ENCODE measurements around the gene HOXD9. TPM values are rescaled to one million over a fixed set of nuclear protein-coding genes. Genes with fewer than 3 reads are reported as not detected.

The HOXD9 gene
- polyA plus RNA-seq, 1 experiment, result 1.8 TPM

- POLR2A ChIA-PET, result interaction anchor here (0.5 kb wide), 1 partner anchor 523 kb away, joined by 5 read pairs; no protein-coding TSS in a partner anchor
- CTCF ChIA-PET, result interaction anchor here (0.6 to 9.3 kb wide), 14 partner anchors 11 to 1021 kb away, joined by 3 to 149 read pairs (median 5); no protein-coding TSS in a partner anchor
- no peak for DNase-seq (ENCODE audit: low read depth)
These were observed 5.9 kb downstream of the HOXD9 start for GRCh38 chr2:176128172-176128981.

DNA sequence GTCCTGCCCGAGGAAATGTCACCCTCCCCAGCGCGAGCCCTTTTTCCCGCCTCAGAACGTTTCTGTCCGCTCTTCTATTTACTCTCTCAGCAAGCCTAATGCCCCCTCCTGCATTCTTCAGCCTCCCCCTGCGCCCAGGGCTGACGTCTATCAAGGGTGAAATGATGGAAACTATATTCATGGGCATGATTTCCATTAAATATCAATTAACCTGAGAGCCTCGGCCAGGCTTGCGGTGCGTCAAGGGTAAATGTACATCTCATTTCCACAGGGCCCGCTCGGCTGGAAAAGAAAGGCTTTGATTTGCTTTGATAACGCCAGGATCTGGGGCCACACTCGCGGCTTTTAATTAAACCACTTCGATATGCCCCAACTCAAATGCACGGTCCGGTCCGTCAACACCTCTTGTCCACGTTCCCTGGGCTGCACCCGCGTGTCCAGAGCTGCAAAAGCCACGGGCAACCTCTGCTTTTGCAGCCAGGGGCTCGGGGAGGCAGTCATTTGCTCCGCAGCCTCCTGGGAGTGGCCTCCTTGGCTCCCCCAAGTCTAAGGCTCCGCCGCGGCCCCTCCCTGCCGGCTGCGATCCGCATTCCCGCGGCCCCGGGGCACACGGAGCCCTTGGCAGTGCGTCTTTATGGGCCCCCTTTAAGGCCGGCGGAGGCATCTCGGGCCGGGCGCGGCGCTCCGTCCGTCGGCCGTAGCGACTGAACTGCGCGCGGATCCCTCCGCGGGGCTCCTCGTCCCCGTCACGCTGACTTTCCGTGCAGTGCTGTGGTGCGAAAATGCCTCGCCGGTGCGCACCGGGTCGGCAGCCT is 6.7 kb downstream of the HOXD9 start, which contains the start of gene HOXD8:
HOXD8 (plus strand) TSS at position 724 of the 815 bp plus-strand sequence. CDS start 662 bp downstream, outside the sequence.
- H3K36me3 ChIP-seq (ENCODE audit: control insufficient read depth, insufficient read depth, low read length), result no peaks in the 10 kb centered on the region; the same call in 1 of the 2 replicates
- H3K27me3 ChIP-seq (ENCODE audit: control insufficient read depth, insufficient read depth, low read length), result peaks cover 33% of the 10 kb centered on the region
- ChIA-PET CTCF (interaction anchor here (1.3 to 9.3 kb wide), 6 partner anchors 11 to 524 kb away, joined by 3 to 149 read pairs (median 14); no protein-coding TSS in a partner anchor), POLR2A (no interaction called here)
- peak within 1 kb of the TSS; percentile 42 for H3K4me3 ChIP-seq (ENCODE audit: low read depth, low read length)
- TF ChIP-seq, protein P1, sequence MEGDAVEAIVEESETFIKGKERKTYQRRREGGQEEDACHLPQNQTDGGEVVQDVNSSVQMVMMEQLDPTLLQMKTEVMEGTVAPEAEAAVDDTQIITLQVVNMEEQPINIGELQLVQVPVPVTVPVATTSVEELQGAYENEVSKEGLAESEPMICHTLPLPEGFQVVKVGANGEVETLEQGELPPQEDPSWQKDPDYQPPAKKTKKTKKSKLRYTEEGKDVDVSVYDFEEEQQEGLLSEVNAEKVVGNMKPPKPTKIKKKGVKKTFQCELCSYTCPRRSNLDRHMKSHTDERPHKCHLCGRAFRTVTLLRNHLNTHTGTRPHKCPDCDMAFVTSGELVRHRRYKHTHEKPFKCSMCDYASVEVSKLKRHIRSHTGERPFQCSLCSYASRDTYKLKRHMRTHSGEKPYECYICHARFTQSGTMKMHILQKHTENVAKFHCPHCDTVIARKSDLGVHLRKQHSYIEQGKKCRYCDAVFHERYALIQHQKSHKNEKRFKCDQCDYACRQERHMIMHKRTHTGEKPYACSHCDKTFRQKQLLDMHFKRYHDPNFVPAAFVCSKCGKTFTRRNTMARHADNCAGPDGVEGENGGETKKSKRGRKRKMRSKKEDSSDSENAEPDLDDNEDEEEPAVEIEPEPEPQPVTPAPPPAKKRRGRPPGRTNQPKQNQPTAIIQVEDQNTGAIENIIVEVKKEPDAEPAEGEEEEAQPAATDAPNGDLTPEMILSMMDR (IDR thresholded peaks at IDR 0.05; ENCODE audit: insufficient read depth, low read depth, low read length), result no peak
- DNase-seq (ENCODE audit: low read depth), result no peak

More at GRCh38 chr2:176128172-176128981, 5.9 kb downstream of the HOXD9 start:
- H3K27me3 ChIP-seq (ENCODE audit: control insufficient read depth, insufficient read depth, low read length), result peaks cover 32% of the 10 kb centered on the region
- TF ChIP-seq, protein P1 (IDR thresholded peaks at IDR 0.05; ENCODE audit: insufficient read depth, low read depth, low read length), result no peak
- H3K36me3 ChIP-seq (ENCODE audit: control insufficient read depth, insufficient read depth, low read length), result no peaks in the 10 kb centered on the region; the same call in 1 of the 2 replicates
- H3K4me3 ChIP-seq (ENCODE audit: low read depth, low read length), result no peak overlapping the region

GRCh38 chr2:176129813-176130146 is 7.3 kb downstream of the HOXD9 start:
- H3K36me3 ChIP-seq (ENCODE audit: control insufficient read depth, insufficient read depth, low read length), result no peaks in the 10 kb centered on the region; the same call in 1 of the 2 replicates
- H3K27me3 ChIP-seq (ENCODE audit: control insufficient read depth, insufficient read depth, low read length), result peaks cover 37% of the 10 kb centered on the region
- TF ChIP-seq, protein P1 (IDR thresholded peaks at IDR 0.05; ENCODE audit: insufficient read depth, low read depth, low read length), result no peak
- no peak for DNase-seq (ENCODE audit: low read depth)
- POLR2A ChIA-PET, result no interaction called here
- peak overlapping the region; percentile 42 for H3K4me3 ChIP-seq (ENCODE audit: low read depth, low read length)
- CTCF ChIA-PET, result interaction anchor here (1.5 to 9.3 kb wide), 4 partner anchors 10 to 523 kb away, joined by 9 to 149 read pairs (median 20); no protein-coding TSS in a partner anchor

- Histone ChIP-seq H3K27me3 (ENCODE audit: control insufficient read depth, insufficient read depth, low read length) (peaks cover 37% of the 10 kb centered on the region), H3K36me3 (ENCODE audit: control insufficient read depth, insufficient read depth, low read length) (no peaks in the 10 kb centered on the region; the same call in 1 of the 2 replicates), H3K4me3 (ENCODE audit: low read depth, low read length) (peak overlapping the region; percentile 42)
- TF ChIP-seq, protein P1 (IDR thresholded peaks at IDR 0.05; ENCODE audit: insufficient read depth, low read depth, low read length), result no peak
- DNase-seq (ENCODE audit: low read depth), result no peak
- ChIA-PET POLR2A (no interaction called here), CTCF (interaction anchor here (0.9 to 9.3 kb wide), 8 partner anchors 10 to 1018 kb away, joined by 3 to 149 read pairs (median 12); no protein-coding TSS in a partner anchor)
These were observed 7.8 kb downstream of the HOXD9 start for GRCh38 chr2:176130147-176130956.

Data from BJ (cell line).